HUDEP-2 (cell line): ENCODE measurements around the gene ELFN1.

Source experiments
- DNase-seq, 76 experiments: peaks; one replicate each; lab custom pipeline; 2025; ENCODE audit not compliant: unreplicated experiment in 76 of 76; lab: John Stamatoyannopoulos, UW

The ELFN1 gene

DNA sequence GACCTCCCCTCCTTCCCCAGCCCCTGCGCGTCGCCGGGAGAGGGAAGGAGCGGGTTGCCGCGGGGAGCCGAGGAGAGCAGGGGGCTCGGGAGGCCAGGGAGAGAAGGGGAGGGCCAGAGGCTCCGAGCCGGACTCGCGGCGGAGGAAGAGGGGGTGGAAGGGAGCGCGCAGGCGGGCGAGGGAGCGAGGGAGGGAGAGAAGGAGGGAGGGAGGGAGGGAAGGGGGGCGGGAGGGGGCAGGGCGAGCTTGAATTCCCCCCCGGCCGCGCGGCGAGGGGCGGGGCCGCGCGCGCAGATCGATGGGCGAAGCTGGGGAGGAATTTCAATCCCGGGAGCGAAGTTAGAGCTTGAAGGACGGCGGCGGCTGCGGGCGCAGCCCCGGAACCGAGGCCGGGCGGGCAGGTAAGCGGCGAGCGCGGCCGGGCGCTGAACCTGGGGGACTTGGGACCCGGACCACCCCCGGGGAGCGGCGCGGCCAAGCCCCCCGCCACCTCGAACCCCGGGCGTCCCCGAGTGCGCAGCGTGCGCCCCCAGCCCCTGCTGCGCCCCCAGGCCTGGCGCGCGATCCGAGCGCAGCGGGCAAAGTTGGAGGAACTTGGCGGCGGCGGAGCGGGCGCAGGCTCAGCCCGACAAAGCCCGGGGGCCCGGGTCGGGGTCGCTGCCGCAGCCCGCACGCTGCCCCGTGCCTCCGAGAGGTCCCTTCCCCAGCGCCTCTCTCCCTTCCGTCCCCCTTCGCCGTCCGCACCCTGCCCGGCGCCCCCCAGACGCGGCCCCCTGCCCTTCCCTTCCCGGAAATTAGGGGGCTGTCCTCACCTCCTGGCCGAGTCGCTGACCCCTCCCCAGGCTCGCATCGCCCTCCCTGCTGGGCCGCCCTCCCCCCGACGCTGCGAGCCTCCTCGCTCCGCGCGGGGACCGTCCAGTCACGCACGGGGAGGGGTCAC, at the start of gene ELFN1:
Gene ELFN1 (plus strand): TSS at position 324 of the 940 bp plus-strand sequence. CDS start 74,320 bp downstream, outside the sequence.
- DNase-seq, result no peak

DNA sequence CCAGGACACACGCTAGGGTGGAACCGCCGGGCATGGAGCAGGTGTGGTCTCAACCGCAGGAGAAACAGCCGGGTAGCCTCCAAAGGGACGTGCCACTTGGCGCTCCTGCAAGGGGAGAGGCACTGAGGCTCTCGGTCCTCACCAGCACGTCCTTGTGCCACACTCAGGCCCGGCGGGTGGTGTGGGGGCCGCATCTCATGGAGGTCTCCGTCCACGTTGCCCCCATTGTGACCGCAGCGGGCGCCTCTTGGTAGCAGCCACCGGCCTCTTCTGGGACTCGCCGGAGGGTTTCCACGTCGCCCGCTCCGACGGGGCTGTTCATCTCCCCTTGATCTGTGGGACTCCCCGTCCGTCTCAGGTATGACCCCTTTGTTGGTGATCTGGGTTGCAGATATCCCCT, 49.2 kb upstream of the ELFN1 start:
- DNase-seq, result peak in 1 of 76 experiments; percentile 6

- DNase-seq, result no peak
These were observed 48.4 kb upstream of the ELFN1 start for GRCh38 chr7:1621718-1622117.

DNA sequence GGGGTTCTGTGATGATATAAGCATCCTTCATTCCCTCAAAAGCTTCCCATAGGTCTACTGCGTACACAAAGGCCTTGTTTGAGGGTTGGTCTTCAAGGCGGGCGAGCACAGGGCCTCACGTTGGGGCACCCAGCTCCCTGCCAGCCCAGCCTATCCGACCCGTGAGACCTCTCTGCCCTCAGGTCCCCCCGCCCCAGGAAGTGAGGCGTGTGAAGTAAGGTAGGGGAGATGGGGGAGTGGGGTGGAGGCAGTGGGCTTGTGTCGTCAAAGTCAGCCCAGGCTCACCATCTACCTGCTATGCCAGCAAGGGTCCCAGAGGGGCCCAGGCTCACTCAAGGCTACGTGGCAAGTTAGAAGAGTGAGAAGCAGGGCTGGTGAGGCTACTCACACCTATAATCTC, 47.6 kb upstream of the ELFN1 start:
- no peak for DNase-seq

- DNase-seq, result no peak
These were observed 46.3 kb upstream of the ELFN1 start for GRCh38 chr7:1623810-1624209.

- DNase-seq, result no peak
These were observed 44.8 kb upstream of the ELFN1 start for GRCh38 chr7:1624999-1625927.

- no peak for DNase-seq
These were observed 43.3 kb upstream of the ELFN1 start for GRCh38 chr7:1626769-1627168.

DNA sequence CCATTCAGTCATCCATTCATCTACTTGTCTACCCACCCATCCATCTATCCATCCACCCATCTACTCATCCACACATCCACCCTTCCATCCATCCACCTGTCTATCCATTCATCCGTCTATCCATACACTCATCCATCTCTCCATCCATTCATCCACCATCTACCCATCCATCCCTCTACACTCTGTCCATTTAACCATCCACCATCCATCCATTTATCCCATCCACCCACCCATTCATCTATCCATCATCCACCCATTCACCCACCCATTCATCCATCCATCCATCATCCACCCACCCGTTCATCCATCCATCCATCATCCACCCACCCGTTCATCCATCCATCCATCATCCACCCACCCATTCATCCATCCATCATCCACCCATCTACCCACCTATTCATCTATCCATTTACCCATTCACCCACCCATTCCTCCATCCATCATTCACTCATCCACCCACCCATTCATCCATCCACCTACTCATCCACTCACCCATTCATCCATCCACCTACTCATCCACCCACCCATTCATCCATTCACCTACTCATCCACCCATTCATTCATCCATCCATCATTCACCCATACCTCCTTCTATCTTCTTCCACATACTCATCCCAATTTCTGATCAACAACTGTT, 39.3 kb upstream of the ELFN1 start:
- DNase-seq, result no peak

DNA sequence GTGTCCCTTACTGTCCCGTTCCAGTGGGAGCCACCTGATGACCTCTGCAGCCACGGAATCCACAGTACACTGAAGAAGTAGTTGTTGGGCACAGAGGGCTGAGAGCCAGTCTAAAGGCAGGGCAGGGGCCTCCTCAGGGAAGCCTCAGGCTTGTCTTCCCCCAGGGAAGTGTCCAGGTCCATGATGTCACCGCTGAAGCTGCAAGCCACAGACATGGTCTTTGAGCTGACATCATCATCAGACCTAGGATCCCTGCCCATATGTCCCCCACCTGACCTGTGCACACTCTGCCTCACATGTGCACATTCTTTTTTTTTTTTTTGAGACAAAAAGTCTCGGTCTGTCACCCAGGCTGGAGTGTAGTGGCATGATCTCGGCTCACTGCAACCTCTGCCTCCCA, 38.4 kb upstream of the ELFN1 start:
- DNase-seq, result no peak

DNA sequence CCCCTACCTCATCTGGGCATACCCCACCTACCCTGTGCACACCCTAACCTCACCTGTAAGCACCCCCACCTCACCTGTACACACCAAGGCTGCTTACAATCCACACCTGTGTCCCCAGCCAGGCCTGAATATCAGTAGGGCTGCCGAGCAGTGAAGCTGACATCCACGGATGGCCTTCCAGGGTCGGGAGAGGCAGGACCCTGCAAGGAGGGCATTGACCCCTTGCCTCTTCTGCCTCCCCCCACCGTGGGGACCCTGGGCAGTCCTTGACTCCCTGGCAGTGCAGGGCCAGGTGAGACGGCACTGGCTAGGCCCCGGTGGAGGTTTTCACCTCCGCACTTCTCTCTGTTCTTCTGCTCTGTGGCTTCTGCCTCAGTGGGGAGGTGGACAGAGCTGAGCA, 37.6 kb upstream of the ELFN1 start:
- DNase-seq, result no peak

GRCh38 chr7:1632916-1633785, 36.9 kb upstream of the ELFN1 start:
- no peak for DNase-seq

- DNase-seq, result no peak
These were observed 34.7 kb upstream of the ELFN1 start for GRCh38 chr7:1635401-1635800.

DNA sequence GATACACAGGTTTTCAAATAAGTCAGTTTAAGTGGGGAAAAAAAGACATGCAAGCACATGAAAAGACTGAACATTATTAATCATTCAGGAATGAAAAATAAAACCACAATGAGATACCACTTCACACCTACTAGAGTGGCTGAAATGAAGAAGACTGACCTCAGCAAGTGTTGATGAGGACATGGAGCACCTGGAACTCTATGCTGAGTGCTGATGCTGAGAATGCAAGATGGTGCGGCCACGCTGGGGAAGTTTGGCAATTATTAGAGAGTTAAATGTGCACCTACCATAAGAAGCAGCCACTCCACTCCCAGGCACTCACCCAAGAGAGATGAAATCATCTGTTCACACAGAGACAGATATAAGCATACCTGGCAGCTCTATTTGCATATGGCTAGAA, 32.9 kb upstream of the ELFN1 start:
- no peak for DNase-seq

GRCh38 chr7:1638215-1638661, 31.8 kb upstream of the ELFN1 start:
- no peak for DNase-seq

DNA sequence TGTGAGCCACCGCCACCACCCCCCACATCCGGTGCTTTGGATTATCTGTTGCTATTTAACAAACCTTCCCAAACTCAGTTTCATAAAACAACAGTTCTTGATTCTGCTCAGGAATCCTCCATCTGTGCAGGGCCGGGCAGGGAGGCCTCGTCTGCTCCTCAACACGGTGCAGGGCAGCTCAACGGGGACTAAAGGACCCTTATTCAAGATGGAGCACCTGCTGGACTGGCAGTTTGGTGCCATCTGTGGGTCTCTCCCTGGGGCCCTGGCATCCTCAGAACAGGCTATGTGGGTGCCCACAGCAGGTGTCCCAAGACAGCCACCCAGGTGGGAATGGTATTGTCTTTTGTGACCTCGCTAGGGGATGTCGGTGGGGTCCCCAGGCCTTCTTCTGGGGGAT, 31.0 kb upstream of the ELFN1 start:
- no peak for DNase-seq

DNA sequence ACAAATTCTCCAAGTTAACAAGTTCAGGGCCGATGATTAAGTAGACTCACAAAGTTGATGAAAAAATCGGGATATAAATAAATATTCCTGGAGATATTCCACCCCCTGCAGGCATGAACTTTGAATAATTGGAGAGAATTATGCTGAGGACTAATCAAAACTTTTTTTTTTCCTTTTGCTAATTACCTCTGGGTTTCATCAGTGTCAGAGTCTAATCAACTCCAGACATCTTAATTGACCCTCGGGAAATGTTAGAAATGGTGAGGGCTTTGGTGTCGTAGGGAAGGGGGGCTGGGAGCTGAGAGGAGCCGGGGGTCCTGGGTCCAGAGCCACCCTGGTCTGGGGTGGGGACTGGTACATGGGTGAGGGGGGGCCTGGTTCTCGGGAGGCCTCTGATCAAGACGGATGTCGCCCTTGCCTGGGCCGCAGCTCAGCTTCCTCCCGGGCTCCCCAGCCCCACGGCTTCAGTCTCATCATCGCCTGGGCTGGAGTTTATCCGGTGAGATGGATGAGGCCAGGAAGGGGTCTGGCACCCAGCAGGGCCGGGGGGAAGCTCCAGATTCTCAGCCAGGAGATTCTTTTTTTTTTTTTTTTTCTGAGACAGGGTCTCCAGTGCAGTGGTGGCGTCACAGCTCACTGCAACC, 30.4 kb upstream of the ELFN1 start:
- DNase-seq, result no peak

DNA sequence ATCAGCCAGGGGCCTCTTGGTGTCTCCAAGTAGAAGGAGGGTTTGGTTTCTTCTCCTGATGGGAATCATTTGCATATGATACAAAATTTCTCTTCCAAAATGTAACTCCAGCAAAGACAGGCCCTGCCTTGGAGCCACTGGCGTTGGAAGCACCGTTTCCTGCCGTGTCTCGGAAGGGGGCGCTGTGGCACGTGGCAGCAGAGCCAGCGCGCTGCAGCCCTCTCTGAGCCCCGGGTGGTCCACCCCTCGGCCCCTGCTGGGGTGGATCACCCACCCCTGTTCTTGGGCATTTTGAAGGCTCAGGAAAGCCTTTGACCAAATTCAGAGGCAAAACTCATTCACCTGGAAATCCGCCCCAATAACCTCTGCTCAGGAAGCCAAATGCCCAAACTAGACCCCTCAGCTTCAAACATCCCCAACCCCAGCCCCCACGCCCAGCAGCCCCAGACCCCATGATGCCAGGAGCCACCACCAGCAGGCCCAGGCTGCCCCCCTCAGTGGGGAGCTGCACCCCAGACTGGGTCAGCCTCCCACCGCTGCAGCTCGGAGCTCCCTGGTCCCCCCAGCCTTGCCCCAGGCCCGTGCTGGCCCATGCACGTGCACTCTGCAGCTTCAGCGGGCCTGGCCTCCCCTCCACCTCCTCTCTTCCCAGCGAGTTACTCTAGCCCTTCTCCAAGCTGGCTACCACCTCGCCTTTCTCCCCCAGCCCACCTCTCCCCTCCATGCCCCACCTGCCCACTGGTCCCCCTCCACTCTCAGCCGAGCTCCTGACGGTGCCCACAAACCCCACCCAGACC, 29.5 kb upstream of the ELFN1 start:
- peak in 1 of 76 experiments; percentile 24 for DNase-seq

- DNase-seq, result no peak
These were observed 28.9 kb upstream of the ELFN1 start for GRCh38 chr7:1641173-1641572.
